ENCODE results near the gene SIAH3. TPM values are rescaled to one million over a fixed set of nuclear protein-coding genes. Genes with fewer than 3 reads are reported as not detected.

The SIAH3 gene
- total RNA-seq, 2 experiments from 2014 or later = 1.3 to 1.6 TPM

- Histone ChIP-seq H3K4me1 (ENCODE audit: insufficient read depth, low read length) (no peaks in the 10 kb centered on the region), H3K27me3 (ENCODE audit: control insufficient read depth in 1 of 2, insufficient read depth in 2 of 2, low read length in 2 of 2) (peaks cover 0 to 3% of the 10 kb centered on the region in 2 experiments), H3K36me3 (ENCODE audit: insufficient read depth, low read length) (no peaks in the 10 kb centered on the region), H3K27ac (ENCODE audit: low read depth in 1 of 2, low read length in 2 of 2) (no peak overlapping the region), H3K4me3 (ENCODE audit: low read length) (no peak overlapping the region), H3K9me3 (ENCODE audit: control insufficient read depth in 1 of 2, insufficient read depth in 1 of 2, low read length in 2 of 2) (no peaks in the 10 kb centered on the region)
- POLR2A ChIA-PET = no interaction called here
- no peak for TF ChIP-seq CTCF (IDR thresholded peaks at IDR 0.05)
- ATAC-seq (ENCODE audit: poor library complexity) (no peak), DNase-seq (no peak)
- Mint-ChIP-seq H3K4me1 (ENCODE audit: low read depth) (peaks cover 15% of the 10 kb centered on the region), H3K9me3 (no peaks in the 10 kb centered on the region), H3K27ac (no peak overlapping the region), H3K4me3 (no peak overlapping the region), H3K27me3 (no peaks in the 10 kb centered on the region), H3K36me3 (ENCODE audit: low read depth) (no peaks in the 10 kb centered on the region)
- CTCF ChIA-PET = interaction anchor here (0.7 kb wide), 1 partner anchor 23 kb away, joined by 3 read pairs; no protein-coding TSS in a partner anchor
- intact Hi-C loops (cut with DNase I, micrococcal nuclease) = no loop called here
Observed at GRCh38 chr13:45770886-45771285, 80.7 kb downstream of the SIAH3 start.

- ATAC-seq (ENCODE audit: poor library complexity) = no peak
- Histone ChIP-seq H3K9me3 (ENCODE audit: control insufficient read depth in 1 of 2, insufficient read depth in 1 of 2, low read length in 2 of 2) (no peaks in the 10 kb centered on the region), H3K27me3 (ENCODE audit: control insufficient read depth in 1 of 2, insufficient read depth in 2 of 2, low read length in 2 of 2) (peaks cover 0 to 3% of the 10 kb centered on the region in 2 experiments), H3K36me3 (ENCODE audit: insufficient read depth, low read length) (no peaks in the 10 kb centered on the region), H3K4me1 (ENCODE audit: insufficient read depth, low read length) (no peaks in the 10 kb centered on the region), H3K27ac (ENCODE audit: low read depth in 1 of 2, low read length in 2 of 2) (no peak overlapping the region), H3K4me3 (ENCODE audit: low read length) (no peak overlapping the region)
- H3K9me3 Mint-ChIP-seq = no peaks in the 10 kb centered on the region
- no peak overlapping the region for H3K27ac Mint-ChIP-seq
- H3K27me3 Mint-ChIP-seq = no peaks in the 10 kb centered on the region
- DNase-seq = no peak
- CTCF ChIA-PET = interaction anchor here (0.6 kb wide), 1 partner anchor 76 kb away, joined by 3 read pairs; no protein-coding TSS in a partner anchor
- POLR2A ChIA-PET = no interaction called here
- no peaks in the 10 kb centered on the region for H3K36me3 Mint-ChIP-seq (ENCODE audit: low read depth)
- TF ChIP-seq CTCF (IDR thresholded peaks at IDR 0.05) = no peak
- intact Hi-C loops (cut with DNase I, micrococcal nuclease) = no loop called here
- no peak overlapping the region for H3K4me3 Mint-ChIP-seq
- peaks cover 15% of the 10 kb centered on the region for H3K4me1 Mint-ChIP-seq (ENCODE audit: low read depth)
Observed at GRCh38 chr13:45768656-45769479, 82.7 kb downstream of the SIAH3 start.

- no peak for TF ChIP-seq CTCF (IDR thresholded peaks at IDR 0.05)
- no peak overlapping the region for H3K4me3 Mint-ChIP-seq
- no peak overlapping the region for H3K27ac ChIP-seq (ENCODE audit: low read depth in 1 of 2, low read length in 2 of 2)
- no peaks in the 10 kb centered on the region for H3K36me3 Mint-ChIP-seq (ENCODE audit: low read depth)
- peaks cover 15% of the 10 kb centered on the region for H3K4me1 Mint-ChIP-seq (ENCODE audit: low read depth)
- no peak overlapping the region for H3K27ac Mint-ChIP-seq
- no peaks in the 10 kb centered on the region for H3K27me3 Mint-ChIP-seq
- H3K27me3 ChIP-seq (ENCODE audit: control insufficient read depth in 1 of 2, insufficient read depth in 2 of 2, low read length in 2 of 2) = peaks cover 0 to under 1% of the 10 kb centered on the region in 2 experiments
- ChIA-PET POLR2A (no interaction called here), CTCF (no interaction called here)
- no peaks in the 10 kb centered on the region for H3K36me3 ChIP-seq (ENCODE audit: insufficient read depth, low read length)
- ATAC-seq (ENCODE audit: poor library complexity) (no peak), DNase-seq (no peak)
- no peaks in the 10 kb centered on the region for H3K4me1 ChIP-seq (ENCODE audit: insufficient read depth, low read length)
- H3K4me3 ChIP-seq (ENCODE audit: low read length) = no peak overlapping the region
- H3K9me3 ChIP-seq (ENCODE audit: control insufficient read depth in 1 of 2, insufficient read depth in 1 of 2, low read length in 2 of 2) = no peaks in the 10 kb centered on the region
- intact Hi-C loops (cut with DNase I, micrococcal nuclease) = no loop called here
- H3K9me3 Mint-ChIP-seq = no peaks in the 10 kb centered on the region
Observed at GRCh38 chr13:45765464-45765863, 86.1 kb downstream of the SIAH3 start.

Measured in CD4-positive, alpha-beta T cell (primary cell).